ENCODE results near the gene OR10AD1.
"Not testable (repeated sequence)": the region's sequence is repeated elsewhere in the genome, so short reads cannot be mapped to it uniquely, and the experiment has no call there.

The OR10AD1 gene, protein sequence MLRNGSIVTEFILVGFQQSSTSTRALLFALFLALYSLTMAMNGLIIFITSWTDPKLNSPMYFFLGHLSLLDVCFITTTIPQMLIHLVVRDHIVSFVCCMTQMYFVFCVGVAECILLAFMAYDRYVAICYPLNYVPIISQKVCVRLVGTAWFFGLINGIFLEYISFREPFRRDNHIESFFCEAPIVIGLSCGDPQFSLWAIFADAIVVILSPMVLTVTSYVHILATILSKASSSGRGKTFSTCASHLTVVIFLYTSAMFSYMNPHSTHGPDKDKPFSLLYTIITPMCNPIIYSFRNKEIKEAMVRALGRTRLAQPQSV

DNA sequence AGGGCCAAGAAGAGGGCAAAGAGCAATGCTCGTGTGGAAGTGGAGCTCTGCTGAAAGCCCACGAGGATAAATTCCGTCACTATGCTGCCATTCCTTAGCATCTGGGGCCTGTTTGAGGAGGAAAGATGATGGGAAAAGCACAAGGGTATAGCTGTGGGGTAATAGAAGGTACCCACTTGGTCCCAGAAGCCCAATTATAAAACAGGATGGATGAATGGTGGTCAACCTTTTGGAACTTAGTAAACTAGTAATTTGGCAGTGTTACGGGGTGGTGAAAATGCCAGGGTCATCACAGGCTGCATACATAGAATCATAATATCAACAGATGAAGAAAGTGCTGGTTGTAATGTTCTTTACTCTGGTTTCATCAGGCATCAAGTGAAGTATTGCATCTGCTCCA, at the start of gene OR10AD1:
TSS of gene OR10AD1 (minus strand) at position 101 of the 400 bp plus-strand sequence. CDS start at position 101, 0 bp downstream.
- no peak for DNase-seq (ENCODE audit: low read depth)

DNA sequence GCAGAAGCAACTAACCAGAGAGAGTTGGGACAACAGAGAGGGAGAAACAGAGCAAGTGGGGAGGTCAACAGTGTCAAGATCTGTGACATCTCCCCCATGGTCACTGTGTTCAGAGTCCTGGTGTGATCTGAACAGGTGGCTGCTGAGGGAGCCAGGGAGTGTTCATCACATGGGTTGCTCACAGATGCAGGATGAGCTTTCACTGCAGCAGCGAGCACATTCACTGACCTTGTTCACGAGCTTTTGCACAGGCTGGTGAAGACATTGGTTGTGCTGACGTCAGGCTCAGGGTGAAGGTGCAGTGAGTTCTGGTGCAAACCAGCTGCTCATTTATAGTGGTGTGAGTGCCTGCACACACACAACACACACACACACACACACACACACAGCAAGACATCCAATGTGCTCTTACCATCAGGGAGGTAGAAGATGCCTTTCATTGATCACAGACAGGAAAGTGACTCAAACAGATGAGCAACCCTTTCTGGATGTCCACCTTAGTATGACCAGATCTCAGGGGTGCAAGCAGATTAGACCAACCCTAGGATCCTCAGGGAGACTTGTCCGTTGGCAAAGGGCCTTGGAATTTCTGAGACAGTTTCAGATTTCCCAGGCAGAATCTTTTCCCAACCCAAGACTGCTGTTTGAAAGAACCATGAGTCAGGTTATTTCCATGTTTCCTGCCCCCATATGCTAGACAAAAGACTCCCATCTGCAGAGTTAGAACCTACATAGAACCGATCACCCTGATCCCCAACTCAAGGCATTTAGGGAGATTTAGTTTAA, 44.3 kb upstream of the OR10AD1 start:
- DNase-seq (ENCODE audit: low read depth) = no peak

DNA sequence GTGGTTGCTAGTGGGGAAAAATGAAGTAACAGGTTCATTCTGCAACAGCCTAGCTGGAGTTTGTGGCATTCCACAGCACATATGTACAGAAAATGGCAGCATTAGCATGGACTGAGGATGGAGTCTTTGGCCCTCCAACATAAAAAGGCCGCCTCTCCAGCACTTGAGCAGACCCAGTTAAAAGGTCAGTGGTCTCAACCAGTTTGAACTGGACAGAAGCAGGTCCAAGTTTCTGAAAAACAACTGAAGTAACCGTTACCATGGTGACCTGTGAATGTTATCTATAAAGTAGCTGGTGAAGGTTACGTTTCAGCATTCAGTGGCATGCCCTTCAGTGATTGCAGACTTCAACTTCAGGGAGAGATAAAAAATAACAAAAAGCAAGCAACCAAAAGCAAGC, 34.1 kb upstream of the OR10AD1 start:
- no peak for DNase-seq (ENCODE audit: low read depth)

- no peak for DNase-seq (ENCODE audit: low read depth)
Measured at GRCh38 chr12:48235796-48236333, 32.8 kb upstream of the OR10AD1 start.

DNA sequence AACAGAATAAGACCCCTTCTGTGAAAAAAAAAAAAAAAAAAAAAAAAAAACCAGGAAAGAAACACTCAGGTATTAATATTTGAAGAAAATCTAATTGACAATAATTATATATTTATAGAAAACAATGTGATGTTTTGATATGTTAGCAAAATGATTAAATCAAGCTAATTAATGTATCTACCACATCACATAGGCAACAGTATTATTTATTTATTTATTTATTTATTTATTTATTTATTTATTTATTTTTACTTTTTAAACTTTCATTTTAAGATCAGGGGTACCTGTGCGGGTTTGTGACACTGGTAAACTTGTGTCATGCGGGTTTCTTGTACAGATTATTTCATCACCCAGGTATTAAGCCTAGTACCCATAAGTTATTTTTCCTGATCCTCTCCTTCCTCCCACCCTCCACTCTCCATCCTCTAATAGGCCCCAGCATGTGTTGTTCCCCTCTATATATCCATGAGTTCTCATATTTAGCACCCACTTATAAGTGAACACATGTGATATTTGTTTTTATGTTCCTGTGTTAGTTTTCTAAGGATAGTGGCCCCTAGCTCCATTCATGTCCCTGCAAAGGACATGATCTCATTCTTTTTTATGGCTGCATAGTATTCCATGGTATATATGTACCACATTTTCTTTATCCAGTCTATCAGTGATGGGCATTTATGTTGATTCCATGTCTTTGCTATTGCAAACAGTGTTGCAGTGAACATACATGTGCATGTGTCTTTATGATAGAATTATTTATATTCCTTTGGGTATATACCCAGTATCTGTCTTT, 28.3 kb upstream of the OR10AD1 start:
- DNase-seq (ENCODE audit: low read depth) = not testable (repeated sequence)

DNA sequence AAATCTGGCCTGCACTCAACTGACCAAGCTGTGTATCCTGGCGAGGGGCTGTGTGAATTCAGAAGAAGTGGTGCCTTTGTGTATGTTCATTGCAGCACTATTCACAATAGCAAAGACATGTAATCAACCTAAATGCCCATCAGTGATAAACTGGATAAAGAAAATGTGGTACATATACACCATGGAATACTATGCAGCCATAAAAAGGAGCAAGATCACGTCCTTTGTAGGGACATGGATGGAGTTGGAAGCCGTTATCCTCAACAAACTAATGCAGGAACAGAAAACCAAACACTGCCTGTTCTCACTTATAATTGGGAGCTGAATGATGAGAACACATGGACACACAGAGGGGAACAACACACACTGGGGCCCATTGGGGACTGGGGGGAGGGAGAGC, 21.4 kb upstream of the OR10AD1 start:
- DNase-seq (ENCODE audit: low read depth) = not testable (repeated sequence)

DNA sequence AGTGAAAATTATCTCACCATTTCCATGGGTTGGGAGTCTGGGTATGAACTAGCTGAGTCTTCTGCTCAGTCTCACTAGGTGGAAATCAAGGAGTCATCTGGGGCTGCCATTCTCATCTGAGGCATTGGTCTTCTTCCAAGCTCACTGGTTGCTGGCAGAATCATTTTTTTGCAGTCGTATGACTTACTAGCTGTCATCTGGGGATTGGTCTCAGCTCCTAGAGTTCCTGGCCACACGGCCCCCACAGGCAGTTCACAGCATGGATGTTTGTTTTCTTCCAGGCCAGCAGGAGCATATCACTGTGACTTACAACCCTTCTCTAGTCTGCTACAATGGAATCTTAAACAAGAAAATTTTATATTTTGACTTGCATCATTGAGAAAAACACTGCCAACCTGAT, 18.6 kb upstream of the OR10AD1 start:
- no peak for DNase-seq (ENCODE audit: low read depth)

GRCh38 chr12:48220701-48221100, 17.6 kb upstream of the OR10AD1 start:
- no peak for DNase-seq (ENCODE audit: low read depth)

DNA sequence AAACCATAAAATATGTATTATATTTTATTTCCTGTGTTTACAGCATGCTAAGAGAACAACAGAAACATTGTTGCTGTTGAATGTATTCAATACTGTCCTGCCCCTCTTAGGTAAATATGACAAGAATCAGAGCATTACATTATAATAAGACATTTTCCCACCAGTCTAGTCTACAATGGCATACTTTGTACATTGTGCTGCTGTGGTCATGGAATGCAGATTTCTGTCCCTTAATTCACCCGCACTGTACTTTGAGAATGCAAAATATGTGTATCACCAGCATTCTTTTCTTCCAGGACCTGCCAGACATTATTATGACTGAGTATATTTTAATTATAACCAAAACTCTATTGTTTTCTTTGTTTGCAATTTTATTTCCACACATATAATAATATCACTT, 16.5 kb upstream of the OR10AD1 start:
- DNase-seq (ENCODE audit: low read depth) = no peak

DNA sequence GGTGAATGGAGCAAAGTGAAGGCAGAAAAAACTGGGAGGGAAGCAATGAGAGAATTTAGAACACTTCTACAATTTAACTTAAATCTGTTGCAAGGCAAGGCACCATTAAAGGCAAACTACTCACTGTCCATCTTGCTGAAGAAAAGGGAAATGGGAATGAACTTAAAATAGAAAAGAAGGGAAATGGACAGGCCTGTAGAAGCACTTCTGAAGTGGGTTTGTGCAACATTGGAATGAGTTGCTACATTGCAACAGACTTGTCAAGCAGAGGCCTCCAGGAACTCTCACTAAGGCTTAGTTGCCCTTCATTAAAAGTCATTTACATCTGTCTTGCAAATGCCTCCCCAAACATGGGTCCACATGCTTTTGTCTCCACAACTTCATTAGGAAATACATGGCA, 13.7 kb upstream of the OR10AD1 start:
- DNase-seq (ENCODE audit: low read depth) = no peak

DNA sequence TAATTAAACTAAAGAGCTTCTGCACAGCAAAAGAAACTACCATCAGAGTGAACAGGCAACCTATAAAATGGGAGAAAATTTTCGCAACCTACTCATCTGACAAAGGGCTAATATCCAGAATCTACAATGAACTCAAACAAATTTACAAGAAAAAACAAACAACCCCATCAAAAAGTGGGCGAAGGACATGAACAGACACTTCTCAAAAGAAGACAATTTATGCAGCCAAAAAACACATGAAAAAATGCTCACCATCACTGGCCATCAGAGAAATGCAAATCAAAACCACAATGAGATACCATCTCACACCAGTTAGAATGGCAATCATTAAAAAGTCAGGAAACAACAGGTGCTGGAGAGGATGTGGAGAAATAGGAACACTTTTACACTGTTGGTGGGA, 6.4 kb upstream of the OR10AD1 start:
- not testable (repeated sequence) for DNase-seq (ENCODE audit: low read depth)

DNA sequence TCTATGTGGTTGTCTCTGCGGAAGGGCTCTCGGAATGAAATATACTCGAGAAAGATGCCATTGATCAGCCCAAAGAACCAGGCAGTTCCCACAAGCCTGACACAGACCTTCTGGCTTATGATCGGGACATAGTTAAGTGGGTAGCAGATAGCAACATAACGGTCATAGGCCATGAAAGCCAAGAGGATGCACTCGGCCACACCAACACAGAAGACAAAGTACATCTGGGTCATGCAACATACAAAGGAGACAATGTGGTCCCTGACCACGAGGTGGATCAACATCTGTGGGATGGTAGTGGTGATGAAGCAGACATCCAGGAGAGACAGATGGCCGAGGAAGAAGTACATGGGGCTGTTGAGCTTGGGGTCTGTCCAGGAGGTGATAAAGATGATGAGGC, 326 bp downstream of the OR10AD1 start:
- DNase-seq (ENCODE audit: low read depth) = no peak

DNA sequence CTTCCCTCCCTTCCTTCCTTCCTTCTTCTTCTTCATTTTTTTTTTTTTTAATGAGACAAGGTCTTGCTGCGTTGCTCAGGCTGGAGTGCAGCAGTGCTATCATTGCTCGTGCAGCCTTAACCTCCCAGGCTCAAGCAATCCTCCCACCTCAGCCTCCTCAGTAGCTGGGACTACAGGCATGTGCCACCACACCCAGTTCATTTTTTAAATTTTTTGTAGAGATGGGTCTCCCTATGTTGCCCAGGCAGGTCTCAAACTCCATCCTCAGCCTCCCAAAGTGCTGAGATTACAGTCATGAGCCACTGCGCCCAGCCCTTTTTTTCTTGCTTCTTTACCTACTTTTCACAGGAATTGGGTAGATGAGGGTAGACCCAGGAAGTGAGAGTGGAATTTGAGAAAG, 1.6 kb downstream of the OR10AD1 start:
- no peak for DNase-seq (ENCODE audit: low read depth)

DNA sequence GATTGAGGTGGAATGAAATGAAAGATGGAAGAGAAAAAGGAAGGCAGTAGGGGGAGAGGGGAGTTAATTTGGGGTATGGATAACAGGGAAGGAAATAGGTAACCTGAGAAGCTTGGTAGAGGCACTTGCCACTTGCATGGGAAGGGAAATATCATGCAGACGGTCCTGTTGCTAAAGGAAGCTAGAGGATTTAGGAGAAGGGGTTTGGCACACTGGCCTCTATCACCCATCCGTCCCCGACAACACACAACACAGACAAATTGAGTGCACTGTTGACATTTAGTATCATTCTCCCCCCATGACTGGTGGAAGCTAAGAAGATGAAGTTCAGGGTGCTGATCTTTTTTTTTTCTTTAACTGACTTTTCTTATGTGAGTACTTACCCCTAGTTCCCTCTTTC, 2.0 kb downstream of the OR10AD1 start:
- no peak for DNase-seq (ENCODE audit: low read depth)

- DNase-seq (ENCODE audit: low read depth) = no peak
Measured at GRCh38 chr12:48199774-48200221, 3.3 kb downstream of the OR10AD1 start.

DNA sequence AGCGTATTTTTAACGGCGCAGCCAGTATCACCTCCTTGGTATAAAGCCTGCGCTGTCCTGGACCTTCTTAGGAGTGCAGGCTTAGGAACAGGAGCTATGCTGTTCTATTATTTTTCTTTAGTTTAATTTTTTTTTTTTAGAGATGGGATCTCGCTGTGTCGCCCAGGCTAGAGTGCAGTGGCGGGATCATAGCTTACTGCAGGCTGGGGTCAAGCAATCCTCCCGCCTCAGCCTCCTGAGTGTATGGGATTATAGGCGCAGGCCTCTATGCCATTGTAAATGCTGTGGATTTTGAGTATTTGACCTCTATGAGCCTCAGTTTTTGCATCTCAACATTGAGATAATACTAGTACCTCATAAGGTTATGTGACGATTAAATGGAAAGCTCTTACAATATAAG, 4.1 kb downstream of the OR10AD1 start:
- no peak for DNase-seq (ENCODE audit: low read depth)

- DNase-seq (ENCODE audit: low read depth) = no peak
Measured at GRCh38 chr12:48198672-48198971, 4.5 kb downstream of the OR10AD1 start.

- DNase-seq (ENCODE audit: low read depth) = peak; percentile 82
Measured at GRCh38 chr12:48197971-48198671, 5.0 kb downstream of the OR10AD1 start.

DNA sequence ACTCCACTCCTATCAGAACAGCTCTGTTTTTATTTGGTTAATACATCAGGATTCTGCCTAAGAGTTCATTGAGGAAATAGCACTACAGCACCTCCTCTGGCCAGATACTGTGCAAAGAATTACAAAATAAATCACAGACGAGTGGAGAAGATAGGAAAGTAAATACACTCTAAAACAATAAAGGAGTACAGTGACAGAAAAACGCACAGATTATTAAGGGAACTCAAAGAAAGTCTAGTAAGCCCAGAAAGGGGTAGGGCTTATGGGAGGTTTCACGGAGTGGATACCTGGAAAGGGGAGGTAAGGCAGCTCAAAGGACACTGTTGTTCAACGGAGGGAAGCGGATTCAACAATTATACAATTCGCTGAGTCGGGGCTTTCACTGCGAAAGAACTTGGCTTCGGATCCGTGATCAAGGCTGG, 5.5 kb downstream of the OR10AD1 start:
- DNase-seq (ENCODE audit: low read depth) = no peak

DNA sequence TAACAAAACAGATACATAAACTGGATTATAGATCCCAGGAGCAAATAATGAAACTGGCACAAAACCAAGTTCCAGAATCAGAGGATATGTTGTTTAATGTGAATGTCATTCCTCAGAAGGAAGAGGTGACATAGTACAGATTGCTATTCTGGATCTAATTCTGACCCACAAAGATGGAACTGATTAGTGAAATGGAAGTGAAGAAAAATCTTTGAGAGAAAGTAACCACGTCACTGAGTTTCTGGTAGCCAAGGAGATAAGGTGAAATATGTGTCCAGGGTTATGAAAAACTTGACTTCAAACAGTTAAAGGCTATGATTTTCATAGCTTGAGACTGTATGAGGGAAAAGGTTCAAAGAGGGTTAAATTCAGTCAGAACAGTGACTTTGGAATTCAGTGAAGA, 8.3 kb downstream of the OR10AD1 start:
- no peak for DNase-seq (ENCODE audit: low read depth)

DNA sequence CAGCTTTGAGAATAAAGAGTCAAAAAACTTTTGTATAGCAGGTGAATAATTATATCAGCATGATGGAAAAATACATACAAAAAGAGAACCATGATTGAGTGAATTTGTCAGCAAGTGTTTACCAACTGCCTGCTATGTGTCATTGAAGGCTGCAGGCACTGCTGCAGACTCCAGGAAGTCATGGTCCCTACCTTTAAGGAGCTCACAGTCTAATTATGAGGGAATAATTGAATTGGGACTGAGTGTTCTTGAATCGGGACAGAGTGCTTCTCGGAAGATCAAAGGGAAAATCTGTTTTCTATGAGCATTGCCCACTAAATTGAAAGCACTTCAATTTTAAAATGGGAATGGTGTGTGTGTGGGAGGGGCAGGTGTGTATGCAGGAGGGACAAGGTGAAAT, 9.5 kb downstream of the OR10AD1 start:
- DNase-seq (ENCODE audit: low read depth) = no peak

DNA sequence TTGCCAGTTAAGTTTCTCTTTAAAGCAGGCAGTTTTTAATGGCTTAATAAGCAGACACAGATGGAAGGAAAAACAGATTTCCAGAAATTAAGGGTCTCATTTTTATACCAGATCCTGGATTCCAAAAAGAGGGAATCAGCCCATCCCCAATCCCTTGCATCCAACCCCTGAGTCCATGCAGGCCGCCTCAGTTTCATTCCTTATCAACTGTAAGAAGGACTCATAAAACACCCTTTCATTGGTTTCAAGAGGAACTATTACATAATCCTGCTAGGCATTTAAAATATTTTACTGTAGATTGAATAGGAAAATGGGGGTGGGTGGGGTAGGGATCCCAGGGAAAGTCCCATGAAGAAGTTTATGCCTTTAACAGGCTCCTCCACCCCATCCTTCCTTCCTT, 10.2 kb downstream of the OR10AD1 start:
- no peak for DNase-seq (ENCODE audit: low read depth)
